Kidney epithelial cell (primary cell): Measurements from ENCODE around the gene HOATZ. TPM values are rescaled to one million over a fixed set of nuclear protein-coding genes. Genes with fewer than 3 reads are reported as not detected.

Experiments
- DNase-seq: peaks from one replicate; pipeline ENCODE4 v3.0.0-alpha.2; 2010; ENCODE audit warnings: low read depth
- H3K27me3 ChIP-seq: 2 replicates; pipeline ENCODE4 v1.6.0; 2011; ENCODE audit warnings: low read length; ENCODE audit not compliant: control insufficient read depth, insufficient read depth
- H3K36me3 ChIP-seq: 2 replicates; pipeline ENCODE4 v1.5.1; 2011; ENCODE audit warnings: low read length; ENCODE audit not compliant: control insufficient read depth, insufficient read depth
- H3K4me3 ChIP-seq: 2 replicates; pipeline ENCODE4 v1.5.1; 2011; ENCODE audit warnings: low read depth, mild to moderate bottlenecking, control low read depth, low read length
- CTCF ChIP-seq: IDR thresholded peaks from 2 replicates; pipeline ENCODE4 v1.5.1; 2011; ENCODE audit warnings: mild to moderate bottlenecking, moderate library complexity, low read length, control low read depth, inconsistent platforms; ENCODE audit not compliant: insufficient read depth, poor library complexity, severe bottlenecking
- total RNA-seq: library from RNA; depleted of rRNA; stranded (reverse); fragments of >200 nt; gene quantifications from 2 replicates; pipeline ENCODE4 v1.2.3, GENCODE V29; 2015

Gene HOATZ
- total RNA-seq, 1 donor from 2014 or later, result not detected

DNA sequence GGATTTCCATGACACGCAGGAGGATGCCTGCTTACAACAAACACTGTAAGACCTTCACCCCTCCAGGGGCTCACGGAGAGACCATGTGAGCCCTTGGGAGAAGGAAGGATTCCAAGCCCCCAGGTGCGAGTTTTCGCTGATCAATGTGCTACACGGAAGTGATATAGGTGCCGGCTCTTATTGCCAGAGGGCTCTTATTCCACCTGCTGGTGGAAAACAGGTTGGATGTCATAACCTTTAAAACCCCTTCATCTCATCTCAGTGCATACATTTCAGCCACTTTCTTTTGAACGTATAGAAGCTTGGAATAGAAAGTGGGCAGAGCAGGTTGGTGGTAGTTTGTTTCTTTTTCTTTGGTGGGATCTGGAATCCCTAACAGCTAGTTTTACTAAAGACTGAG is 51.7 kb downstream of the HOATZ start:
- Histone ChIP-seq H3K36me3 (no peaks in the 10 kb centered on the region), H3K27me3 (no peaks in the 10 kb centered on the region), H3K4me3 (no peak overlapping the region)
- DNase-seq, result no peak
- no peak for TF ChIP-seq CTCF

DNA sequence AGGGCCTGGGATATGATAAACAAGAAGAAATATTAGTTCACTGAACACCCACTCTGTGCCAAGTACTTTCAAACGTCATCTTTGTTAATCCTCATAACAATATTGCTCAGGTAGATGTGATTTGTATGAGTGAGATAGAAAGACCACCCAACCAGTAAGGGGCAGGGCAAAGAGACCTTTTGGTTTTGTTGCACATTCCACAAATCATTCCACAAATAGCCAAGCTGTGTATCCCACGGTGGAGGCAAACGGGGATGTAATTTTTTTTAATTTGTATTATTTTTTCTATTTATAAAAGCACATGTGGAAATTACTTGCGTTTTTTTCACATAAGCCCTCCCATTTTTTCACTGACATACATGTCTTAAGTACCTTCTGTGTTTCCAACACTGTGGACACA is 54.9 kb downstream of the HOATZ start:
- no peak for DNase-seq
- no peak for TF ChIP-seq CTCF
- H3K36me3 ChIP-seq, result no peaks in the 10 kb centered on the region
- no peaks in the 10 kb centered on the region for H3K27me3 ChIP-seq
- H3K4me3 ChIP-seq, result no peak overlapping the region

- no peak for DNase-seq
- Histone ChIP-seq H3K36me3 (no peaks in the 10 kb centered on the region), H3K27me3 (no peaks in the 10 kb centered on the region), H3K4me3 (no peak overlapping the region)
- TF ChIP-seq CTCF, result no peak
These were observed 56.2 kb downstream of the HOATZ start for GRCh38 chr11:111570796-111571195.

DNA sequence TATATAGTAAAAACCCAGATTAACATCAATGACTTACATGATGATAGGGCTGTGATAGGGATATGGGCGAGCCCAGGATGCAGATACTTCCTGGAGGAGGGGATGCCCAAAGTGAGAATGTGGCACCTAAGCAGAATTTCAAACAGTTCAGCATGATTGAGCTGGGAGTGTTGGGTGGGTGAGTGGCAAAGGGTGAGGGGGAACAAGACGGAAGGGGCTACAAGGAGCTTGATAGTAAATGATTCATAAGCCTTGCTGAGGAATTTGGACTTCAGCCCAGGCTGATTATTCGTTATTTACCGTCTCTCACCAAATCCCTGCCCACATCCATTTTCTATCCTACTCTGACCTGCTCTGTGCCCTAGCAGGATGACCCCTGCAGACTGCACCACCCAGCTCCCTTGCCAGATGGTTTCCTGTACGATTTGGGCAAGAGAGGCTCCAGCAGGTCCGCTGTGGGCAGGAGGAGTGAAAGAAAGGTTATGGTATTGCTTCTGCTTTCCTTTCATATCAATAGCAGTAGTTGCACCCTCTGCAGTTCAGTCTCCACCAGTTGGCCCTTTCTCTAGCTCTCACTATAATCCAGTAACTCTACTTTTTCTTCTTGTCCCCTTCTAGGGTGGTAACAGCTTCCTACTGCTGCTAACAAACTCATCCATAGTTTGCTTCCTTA is 57.4 kb downstream of the HOATZ start:
- Histone ChIP-seq H3K27me3 (no peaks in the 10 kb centered on the region), H3K36me3 (no peaks in the 10 kb centered on the region), H3K4me3 (no peak overlapping the region)
- DNase-seq, result no peak
- TF ChIP-seq CTCF, result no peak

- Histone ChIP-seq H3K27me3 (no peaks in the 10 kb centered on the region), H3K4me3 (no peak overlapping the region), H3K36me3 (no peaks in the 10 kb centered on the region)
- no peak for TF ChIP-seq CTCF
- DNase-seq, result no peak
These were observed 58.0 kb downstream of the HOATZ start for GRCh38 chr11:111572581-111572980.

DNA sequence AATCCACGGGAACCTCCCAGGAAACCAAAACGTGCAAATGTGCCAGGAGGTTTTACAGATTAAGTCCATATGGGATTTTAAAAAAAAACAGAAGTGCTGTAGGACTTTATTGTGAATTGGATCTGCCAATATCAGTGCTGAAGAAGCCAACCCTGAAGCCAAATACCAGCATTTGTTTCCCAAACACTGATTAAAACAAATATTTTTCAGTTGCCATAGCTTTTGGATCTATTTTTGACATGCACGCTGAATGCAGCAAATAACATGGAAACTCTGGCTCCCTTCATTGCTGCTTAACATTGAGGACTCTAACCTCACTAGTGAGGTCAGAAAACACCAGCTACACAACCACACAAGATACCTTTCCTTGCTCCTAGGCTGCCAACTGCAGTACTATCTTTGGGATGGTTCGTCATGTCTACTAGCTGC is 59.3 kb downstream of the HOATZ start:
- no peaks in the 10 kb centered on the region for H3K36me3 ChIP-seq
- no peaks in the 10 kb centered on the region for H3K27me3 ChIP-seq
- no peak for TF ChIP-seq CTCF
- H3K4me3 ChIP-seq, result no peak overlapping the region
- no peak for DNase-seq
